Activated CD8-positive, alpha-beta memory T cell treated with anti-CD3 and anti-CD28 coated beads, Interleukin-2, amount 50 U/mL, for 24 hours (primary cell): ENCODE results near the gene PI4KA.
"Not testable (repeated sequence)": the region's sequence is repeated elsewhere in the genome, so short reads cannot be mapped to it uniquely, and the experiment has no call there.

Experiments
- DNase-seq: peaks from one replicate; pipeline ENCODE4 v3.0.0-alpha.2; 2020; ENCODE audit errors: extremely low read depth

PI4KA gene

GRCh38 chr22:20748731-20749428, 109.7 kb downstream of the PI4KA start:
- DNase-seq: no peak

DNA sequence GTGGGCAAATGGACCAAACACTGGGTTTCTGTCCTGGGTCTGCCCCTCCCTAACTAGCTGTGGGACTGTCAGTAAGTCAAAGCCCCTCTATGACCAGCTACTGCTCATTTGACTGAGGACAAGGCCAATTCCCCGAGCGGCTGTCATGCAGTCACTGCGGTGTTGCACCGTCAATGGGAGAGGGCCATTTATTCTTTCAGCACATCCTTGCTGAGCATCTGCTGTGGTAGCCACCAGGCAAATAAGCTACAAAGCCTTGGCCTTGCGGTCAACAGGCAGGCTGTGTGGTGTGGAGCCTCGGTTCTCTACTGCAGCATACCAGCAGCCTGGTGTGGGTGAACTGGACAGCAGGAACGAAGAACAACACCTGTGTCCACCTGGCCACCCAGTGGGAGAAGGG, 110.5 kb downstream of the PI4KA start:
- no peak for DNase-seq

DNA sequence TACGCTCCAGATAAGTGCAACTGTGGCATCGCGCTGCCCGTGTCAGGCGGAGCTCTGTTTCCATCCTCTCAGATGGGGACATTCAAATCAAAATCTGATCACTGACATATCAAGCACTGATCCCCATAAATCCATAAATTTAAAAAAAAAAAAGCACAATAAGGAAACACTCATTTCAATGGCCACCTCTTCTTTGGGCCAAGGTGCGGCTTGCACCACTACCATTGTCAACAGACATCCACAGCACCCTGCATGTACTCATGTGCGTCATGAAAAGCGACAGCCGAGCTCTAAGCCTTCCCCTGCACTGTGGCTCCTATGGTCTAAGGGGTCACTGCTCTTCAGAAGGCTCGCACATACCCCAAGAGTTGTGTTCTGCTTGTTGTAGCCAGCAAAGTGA, 111.4 kb downstream of the PI4KA start:
- no peak for DNase-seq

- no peak for DNase-seq
These were observed 112.0 kb downstream of the PI4KA start for GRCh38 chr22:20746431-20747189.

DNA sequence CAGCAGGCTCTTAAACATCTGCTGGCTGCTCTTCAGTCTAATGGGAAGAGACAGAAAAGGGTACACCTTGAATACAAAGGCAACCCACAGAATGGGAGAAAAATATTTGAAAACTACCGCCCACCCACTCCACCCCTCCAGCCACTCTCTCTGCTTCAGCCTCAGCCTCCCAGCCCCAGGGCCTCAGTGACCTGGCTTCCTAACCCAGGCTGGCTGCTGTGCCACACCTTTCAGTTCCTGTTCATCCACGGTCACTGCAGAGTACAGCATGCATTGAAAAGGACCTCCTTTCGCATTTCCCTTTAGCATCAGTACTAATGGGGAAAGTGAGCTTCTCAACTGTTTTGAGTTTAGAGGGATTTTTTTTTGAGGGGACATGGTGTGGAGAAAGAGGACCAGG, 113.5 kb downstream of the PI4KA start:
- no peak for DNase-seq

DNA sequence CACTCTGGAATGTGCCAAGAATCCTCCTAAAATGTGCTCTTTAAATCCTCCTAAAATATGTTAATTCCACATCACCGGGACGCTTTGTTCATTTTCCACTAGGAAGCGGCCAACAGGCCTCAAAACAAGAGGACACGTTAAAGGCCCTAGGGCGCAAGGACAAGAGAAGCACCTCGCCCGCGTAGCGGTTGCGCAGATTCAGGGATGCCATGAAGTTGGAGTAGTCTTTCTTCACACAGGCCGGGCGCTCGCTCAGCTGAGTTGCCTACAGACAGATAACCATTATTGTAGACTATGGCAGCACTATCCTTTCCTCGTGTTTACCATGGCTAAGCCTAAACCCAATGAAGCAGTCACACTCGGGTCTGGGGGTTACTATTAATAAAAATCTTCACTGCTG, 114.2 kb downstream of the PI4KA start:
- DNase-seq: no peak

GRCh38 chr22:20742764-20743163, 115.8 kb downstream of the PI4KA start:
- no peak for DNase-seq

DNA sequence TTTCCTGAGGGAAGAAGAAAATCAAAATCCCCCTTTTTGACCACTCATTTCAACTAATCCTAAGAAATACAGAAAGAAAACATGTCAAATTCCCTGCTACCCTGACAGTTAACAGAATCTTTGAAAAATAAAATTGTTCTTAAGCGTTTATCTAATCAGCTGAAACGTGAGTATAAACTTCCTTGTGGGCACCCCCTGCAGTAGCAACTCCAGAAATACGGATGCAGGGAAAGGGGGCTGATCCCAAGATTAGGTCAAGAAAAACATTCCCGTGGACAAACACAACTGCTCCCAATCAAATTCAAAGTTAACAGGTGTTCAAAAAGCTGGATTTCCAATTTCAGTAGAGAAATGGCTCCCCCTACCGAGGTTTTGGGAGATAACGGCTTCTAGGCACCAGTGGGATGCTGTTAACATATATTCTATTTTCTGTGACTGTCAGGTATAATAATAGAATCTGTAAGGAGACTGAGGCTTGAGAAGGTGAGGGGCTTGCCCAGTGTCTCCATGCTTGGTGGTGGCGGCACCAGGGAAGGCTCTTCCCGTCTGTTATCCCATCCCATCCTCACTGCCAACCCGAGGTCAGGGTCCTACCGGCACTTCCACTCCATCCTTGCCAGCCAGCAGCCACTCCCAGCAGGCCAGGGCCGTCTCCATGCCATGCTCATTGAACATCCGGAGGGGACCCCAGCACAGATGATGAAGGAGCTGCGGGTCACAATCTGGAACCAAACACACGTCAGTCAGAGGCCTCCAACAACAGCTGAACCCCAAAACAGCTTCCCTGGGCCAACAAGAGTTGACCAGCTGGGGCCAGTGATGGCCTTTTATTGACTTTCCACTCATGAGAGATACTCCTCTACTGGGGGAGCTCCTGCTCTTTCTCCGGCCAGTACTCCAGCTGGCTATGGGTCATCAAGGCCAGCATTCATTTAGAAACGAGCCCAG, 116.7 kb downstream of the PI4KA start:
- no peak for DNase-seq

DNA sequence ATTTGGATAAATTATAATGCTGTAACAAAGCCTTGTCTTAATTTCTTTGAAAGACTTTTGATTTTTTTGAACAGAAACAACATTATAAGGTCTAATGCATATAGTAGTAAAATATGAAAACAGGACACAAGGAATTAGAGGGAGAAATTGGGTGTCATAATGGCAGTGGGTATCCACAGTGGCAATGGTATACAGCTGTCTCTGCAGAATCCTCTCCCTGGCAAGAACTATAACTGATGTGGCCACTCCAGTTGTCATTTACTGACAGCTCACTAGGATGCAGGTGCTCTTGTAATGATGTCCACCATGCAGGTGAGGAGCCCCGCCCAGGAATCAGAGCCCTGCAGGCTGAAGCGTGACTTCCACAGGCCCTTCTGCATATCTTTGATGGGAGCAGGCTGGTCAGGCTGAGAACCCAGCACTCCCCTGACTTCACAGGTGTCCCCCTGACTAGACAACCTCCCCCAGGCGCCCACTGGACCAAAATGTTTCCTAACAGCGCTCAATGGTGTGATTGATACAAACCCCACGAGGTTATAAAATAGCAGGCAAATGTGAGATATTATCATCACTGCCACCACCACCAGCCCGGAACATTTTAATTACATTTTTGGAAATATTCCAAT, 117.5 kb downstream of the PI4KA start:
- DNase-seq: no peak

DNA sequence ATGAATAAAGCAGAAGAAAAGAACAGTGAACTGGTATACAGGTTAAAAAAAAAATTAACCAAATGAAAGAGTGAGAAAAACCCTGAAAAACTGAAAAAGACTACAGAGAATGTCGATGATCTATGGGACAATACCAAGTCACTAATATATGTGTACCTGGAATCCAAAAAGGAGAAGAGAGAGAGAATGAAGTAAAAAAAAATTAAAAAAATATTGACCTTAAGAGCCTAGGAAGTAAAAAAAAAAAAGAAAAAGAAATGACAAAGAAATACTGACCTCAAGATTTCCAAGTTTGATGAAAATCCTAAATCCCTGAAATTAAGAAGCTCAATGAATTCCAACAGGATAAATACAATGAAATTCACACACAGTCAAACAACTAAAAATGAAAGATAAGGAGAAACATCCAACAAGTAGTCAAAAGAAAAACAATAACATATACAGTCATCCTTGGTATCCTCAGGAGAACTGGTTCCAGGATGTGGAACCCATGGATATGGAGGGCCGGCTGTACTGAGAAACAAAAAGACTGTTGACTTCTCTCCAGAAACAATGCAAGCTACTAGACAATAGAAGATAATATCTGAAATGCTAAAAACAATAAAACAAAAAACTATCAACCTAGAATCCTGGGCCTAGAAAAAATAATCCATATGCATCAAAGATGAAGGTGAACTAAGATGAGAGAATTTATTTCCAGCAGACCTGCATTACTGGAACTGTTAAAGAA, 118.2 kb downstream of the PI4KA start:
- DNase-seq: no peak

GRCh38 chr22:20738394-20739089, 120.1 kb downstream of the PI4KA start:
- no peak for DNase-seq

DNA sequence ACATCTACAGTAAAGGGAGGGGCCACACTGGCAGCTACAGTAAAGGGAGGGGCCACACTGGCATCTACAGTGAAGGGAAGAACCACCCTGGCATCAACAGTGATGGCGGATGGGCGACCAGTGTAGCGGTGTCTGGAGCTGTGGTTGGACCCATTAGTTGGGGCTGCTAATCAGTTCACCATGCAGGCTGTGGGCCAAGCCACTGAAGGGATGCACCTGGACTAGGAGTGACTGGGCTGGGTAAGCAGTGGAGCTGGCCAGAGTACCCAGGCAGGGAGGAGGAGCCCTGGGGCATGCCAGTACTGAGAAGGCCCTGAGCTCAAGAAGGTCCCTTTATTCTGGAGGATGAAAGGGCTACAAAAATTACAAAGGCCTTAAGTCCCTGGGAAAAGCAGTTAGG, 121.7 kb downstream of the PI4KA start:
- not testable (repeated sequence) for DNase-seq

DNA sequence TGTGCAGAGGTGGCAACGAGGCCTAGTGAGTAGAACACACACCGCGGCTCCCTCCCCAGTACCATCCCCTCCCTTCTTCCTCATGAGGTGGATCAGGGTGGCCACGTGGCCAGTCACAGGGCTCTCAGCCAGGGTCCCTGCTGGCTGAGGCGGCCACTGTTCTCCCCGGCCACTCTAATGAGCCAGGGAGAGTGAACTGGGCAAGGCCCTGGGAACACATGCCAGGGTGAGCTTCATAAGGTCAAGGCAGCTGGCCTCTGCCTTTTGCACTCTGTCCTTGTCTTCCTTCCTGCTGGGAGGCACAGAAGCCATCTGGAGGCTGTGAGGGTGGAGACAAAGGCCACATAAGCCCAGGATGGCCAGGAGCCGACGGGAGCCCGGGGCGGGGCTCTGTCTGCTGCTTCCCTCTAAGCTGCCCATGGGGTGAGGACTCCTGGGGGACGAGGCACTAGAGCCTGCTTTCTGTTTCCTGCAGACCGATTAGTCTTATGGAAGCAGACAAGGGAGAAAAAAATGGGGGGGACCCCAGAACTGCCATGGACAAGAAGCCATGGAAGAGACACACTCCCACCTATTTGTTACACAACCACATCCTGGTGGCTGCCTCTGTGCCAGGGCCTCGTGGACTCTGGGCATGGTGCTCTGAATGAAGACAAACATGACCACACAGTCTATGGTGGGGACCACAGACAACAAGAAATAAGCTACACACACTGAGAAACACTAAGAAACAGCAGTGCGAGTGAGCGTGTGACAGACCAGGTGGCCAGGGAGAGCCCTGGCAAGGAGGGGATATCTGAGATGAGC, 123.1 kb downstream of the PI4KA start:
- not testable (repeated sequence) for DNase-seq

- DNase-seq: not testable (repeated sequence)
These were observed 126.2 kb downstream of the PI4KA start for GRCh38 chr22:20732431-20732830.

DNA sequence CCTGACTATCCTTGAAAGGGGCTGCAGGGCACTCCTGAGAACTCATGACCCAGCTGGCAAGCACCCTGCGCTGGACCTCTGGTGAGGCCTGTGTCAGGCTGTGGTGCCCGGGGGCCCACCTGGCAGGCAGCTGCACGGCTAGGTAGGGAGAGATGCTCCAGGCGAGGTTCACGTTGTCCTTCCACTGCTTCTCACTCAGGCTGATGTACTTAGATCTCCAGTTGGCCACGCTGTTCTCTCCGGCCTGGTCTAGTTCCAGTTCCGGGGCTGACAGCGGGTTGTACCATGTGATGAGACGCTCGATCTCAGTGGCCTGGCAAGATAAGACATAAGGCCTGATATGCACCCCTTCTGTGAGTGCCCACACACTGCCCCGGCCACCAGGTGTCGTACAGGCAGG, 129.4 kb downstream of the PI4KA start:
- no peak for DNase-seq

GRCh38 chr22:20728523-20729190, 130.0 kb downstream of the PI4KA start:
- DNase-seq: no peak

DNA sequence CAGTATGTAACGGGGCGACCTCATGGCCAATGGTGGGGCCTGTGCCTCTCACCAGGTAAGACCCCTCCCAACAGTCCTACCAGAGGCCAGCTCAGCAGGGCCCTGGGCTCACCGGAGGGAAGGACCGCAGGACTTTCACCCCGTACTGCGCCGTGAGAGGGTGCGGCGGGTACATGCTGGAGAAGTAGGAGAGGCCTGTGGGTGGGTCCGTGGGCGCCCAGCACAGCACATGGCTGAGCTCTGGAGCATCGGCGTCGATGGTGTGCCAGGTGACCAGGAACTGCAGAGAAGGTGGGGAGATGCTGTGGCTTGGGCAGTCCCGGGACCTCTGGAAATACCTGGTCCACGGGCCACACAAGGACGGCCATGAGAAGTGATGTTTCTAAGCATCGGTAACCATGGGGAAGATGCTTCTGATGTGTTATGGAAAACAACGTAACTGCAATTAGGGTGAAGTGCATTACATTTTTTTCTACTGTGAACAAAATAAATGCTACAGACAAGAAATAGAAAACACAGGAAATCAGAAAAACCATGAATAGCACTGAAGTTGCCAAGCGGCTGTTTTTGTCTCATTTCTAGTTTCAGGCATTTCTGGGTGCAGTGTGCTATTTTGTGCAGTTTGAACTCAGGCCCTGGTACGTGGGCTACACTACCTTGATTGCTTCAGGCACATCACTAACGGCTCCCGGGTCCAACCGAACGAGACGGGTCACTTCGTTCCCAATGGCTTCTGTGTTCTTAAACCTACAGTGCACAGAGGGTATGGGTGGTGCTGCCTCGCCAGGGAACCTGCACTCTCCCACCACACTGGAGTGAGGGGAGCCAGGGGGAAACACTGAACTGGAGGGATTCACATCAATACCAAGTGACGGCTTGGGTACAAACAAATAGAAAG, 131.2 kb downstream of the PI4KA start:
- DNase-seq: no peak

GRCh38 chr22:20725987-20726558, 132.5 kb downstream of the PI4KA start:
- DNase-seq: no peak
